GM19395 (cell line): ENCODE results near the gene ARL6IP5.
A peak's percentile ranks its signal among the peaks of the same experiment; 100 is the strongest.

Experiments used
- ATAC-seq: cut with Tn5 transposase; IDR thresholded peaks from one replicate; pipeline ENCODE4 v1.9.1; 2021; ENCODE audit warnings: mild to moderate bottlenecking, moderate library complexity; ENCODE audit not compliant: unreplicated experiment

The ARL6IP5 gene, protein sequence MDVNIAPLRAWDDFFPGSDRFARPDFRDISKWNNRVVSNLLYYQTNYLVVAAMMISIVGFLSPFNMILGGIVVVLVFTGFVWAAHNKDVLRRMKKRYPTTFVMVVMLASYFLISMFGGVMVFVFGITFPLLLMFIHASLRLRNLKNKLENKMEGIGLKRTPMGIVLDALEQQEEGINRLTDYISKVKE

DNA sequence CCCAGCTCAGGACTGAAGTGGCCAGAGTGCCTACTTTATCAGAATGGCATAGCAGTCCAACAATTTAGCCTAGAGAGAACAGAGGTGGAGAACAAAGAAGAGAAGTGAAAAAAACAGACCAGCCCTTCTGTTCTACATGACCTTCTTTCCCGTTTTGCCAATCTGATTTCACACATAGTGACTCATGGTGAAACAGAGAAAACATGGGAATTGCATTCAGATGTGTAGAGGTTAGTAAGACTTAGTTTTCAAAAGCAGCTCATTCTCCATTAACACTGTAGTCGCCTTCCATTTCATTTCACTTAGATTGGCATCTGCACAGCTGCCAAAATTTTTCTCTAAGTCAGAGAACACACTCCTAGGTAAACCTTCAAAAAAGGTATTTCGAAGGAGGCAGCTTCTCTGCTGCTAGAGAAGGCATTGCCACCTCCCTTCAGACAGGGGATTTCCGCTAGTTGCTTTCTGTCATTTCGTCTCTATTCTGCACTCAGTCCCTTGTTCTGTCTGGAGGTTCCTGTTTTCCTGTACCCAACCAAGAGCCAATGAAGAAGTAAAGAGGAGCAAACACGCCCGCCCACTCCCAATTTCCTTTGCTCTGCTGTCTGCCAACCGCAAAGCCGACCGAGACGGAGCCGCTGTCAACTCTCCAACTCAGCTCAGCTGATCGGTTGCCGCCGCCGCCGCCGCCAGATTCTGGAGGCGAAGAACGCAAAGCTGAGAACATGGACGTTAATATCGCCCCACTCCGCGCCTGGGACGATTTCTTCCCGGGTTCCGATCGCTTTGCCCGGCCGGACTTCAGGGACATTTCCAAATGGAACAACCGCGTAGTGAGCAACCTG lies at the start of gene ARL6IP5:
TSS of gene ARL6IP5 (plus strand) at position 612 of the 842 bp plus-strand sequence. CDS start at position 723, 111 bp downstream.
- ATAC-seq, result peak; percentile 59

DNA sequence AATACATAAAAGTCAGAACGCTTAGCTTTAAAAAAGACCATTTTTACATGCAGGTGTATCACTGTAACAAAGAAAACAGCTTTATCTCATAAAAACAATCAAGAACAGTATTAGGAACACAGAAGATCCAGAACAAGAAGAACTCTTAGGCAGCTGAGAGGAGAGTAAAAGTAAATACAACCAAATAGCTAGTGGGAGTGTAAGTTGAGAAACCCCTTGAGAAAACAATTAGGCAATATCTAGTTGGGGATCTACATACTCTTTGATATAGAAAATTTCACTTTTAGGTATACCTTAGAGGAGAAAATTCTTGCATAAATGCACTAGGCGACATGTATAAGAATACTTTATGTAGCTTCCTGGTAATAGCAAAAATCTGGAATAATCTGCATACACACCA lies 40.1 kb upstream of the ARL6IP5 start:
- no peak for ATAC-seq

DNA sequence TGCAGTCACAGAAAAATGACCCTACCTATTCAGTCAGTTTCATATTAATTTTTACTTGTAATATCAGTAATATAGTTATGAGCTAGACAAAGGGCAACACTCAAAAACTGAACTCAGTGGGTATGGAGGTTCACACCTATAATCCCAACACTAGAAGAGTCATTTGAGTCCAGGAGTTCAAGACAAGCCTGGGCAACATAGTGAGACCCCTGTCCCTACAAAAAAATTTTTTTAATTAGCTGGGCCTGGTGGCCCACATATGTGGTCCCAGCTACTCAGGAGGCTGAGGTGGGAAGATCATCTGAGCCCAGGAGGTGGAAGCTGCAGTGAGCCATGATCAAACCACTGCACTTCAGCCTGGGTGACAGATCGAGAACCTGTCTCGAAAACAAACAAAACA lies 35.7 kb upstream of the ARL6IP5 start:
- ATAC-seq, result no peak

DNA sequence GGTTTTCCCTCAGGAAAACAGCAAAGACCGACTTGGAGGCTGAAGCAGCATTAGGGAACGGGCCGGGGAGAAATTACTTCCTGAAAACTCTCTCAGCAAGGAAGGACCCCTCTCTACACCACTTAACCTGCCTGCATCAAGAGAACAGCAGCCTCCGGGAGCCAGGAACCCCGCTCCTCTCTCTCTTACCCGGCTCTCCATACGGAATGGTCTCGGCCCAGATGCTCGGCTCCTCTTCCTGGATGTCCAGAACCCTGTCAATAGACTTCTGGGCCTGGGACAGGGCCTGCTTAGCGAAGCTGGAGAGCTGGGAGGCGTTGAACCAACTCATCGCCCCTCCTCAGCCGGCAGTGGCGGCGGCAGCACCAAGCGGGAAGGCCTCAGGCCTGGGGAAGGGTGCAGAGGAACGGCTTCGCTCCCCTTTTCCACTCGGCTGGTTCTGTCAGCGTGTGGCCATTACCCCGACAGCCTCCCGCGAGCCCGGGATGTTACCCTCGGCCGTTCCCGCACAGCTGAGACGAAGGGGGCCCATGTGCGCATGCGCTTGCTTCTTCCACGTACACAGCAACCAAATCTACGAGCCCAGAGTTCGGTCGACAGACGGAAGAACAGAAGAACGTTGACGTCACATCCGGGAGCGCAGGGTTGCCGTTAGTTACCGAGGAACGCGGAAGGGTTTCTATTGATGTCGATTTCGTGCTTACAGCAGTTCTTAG lies 32.8 kb upstream of the ARL6IP5 start, which contains the start of gene TMF1:
TSS of gene TMF1 (minus strand) at position 578 of the 716 bp plus-strand sequence. CDS start at position 331, 247 bp downstream.
- peak; percentile 98 for ATAC-seq

DNA sequence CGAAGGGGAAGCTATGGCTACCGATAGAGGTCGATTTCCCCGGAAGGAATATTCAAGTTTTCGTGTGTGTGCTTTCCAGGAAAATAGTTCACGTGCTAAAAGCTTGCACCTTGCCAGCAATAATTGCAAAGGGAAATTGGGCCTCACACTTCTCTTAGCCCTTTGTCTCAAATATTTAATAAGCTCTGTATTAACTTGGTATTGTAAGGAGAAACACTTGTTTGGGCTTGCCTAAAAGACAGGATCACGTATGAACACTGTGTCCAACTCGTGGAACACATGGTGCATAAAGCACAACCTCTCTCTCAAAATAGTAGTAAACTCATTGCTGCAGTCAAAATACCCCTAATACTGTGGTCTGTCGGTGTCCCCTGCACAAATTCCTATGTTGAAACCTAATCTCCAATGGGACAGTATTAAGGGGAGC lies 32.3 kb upstream of the ARL6IP5 start:
- ATAC-seq, result peak; percentile 0

DNA sequence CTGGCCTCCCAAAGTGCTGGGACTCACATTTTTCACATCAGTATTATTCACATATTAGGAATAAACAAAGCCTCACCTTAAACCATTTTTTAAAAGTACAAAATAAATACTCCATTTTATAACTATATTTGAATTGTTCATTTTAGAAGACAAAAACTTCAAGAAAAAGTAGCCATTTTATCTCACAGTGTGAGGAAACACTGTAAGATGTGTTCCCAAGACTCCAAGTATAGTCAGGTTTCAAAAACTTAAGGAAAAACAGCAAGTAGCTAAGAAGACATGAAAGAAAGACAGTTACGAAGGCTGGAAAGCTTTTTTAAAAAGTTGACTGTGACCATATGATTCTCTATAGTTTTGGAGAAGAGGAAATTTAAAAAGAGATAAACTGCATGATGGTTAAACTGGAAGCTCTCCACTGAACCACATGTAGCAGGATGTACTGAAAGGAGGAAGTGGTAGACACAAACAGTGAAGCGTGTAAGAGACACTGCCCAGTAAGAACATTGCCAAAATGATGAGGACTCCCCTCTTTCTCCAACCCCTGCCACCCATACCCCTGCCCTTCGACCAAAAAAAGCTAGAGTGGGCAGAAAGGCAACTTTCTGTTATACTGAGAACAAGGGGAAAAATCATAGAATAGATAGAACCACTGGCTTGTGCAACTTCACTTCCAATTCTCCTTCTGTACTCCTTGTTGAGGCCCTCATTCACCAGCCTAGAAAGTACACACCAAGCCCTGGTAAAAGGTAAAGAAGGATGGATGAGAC lies 26.4 kb upstream of the ARL6IP5 start:
- ATAC-seq, result peak; percentile 99

DNA sequence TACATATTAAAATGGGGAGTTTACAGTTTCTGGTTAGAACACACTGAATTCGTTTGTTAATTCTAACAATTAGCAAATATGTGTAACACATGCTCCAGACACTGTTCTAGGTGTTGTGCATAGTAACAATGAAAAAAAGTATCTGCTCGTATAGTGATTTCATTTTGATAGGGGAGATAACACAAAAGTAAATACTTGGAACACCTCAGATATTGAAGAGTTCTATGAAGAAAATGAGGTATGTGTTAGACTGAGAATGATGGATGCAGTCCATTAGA lies 25.9 kb upstream of the ARL6IP5 start:
- ATAC-seq, result no peak

DNA sequence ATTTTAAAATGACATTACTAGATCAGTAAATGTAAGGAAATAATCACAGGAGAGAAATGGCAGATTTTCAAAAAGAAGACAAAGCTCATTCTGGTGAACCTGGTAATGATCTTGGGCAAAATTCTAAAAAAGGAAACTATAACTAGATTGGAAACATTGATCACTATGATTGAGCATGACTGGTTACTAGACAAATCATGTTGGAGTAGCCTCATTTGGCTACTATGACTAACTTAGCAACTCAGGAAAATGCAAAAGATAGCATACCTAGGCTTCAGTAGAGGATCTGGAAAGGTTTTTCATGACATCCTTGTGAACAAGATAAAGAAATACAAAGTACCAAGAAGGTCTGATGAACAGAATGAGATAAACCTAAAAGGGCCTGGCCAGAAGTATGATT lies 25.0 kb upstream of the ARL6IP5 start:
- ATAC-seq, result no peak

DNA sequence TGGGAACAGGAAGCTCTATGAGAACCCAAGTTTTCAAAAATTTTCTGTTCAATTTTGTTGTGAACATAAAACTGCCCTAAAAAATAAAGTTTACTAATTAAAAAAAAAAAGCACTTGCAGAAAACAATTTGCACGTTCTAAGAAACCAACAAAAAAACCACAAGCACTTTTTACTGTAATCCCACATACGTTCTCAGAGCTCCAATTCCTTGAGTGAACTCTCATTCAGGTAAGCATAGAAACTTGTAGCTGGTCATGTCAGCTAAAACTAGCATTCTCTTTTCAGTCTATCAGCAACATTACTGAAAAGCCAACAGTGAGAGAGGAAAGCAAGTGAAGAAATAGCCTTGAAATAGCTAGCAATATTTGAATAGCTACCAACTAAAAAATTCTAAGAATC lies 21.1 kb upstream of the ARL6IP5 start:
- ATAC-seq, result no peak

DNA sequence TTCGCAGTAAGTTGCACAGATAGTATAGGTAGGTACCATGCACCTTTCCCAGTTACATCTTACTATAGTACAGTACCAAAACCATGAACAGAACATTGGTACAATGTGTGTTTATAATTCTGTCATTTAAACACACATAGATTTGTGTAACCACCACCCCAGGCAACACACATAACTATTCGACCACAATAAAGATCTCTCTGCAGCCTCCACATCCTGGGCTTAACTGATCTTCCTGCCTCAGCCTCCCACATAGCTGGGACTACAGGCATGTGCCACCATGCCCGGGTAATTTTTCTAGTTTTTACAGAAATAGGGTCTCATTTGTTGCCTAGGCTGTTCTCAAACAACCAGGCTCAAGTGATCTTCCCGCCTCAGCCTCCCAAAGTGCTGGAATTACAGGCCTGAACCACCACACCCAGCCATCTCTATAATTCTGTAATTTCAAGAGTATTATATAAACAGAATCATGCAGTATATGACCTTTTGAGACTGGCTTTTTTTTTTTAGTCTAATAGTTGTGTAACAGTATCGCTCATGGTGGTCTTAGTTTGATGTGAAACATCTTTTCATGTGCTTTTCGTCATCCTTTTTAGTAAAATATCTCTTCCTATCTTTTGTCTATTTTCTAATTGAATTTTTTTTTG lies 19.3 kb upstream of the ARL6IP5 start:
- ATAC-seq, result no peak

DNA sequence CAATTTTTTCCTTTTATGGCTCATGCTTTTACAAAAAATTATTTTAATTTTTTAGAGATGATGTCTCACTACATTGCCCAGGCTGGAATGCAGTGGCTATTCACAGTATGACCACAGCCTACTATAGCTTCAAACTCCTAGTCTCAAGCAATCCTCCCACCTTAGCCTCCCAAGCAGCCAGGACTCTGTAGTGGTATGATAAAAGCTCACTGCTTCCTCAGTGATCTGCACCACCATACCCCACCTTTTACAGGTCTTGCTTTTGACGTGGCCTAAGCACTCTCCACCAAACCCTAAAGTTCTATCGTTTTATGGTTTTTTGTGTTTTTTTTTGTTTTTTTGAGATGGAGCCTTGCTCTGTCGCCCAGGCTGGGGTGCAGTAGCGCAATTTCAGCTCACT lies 18.6 kb upstream of the ARL6IP5 start:
- ATAC-seq, result no peak

DNA sequence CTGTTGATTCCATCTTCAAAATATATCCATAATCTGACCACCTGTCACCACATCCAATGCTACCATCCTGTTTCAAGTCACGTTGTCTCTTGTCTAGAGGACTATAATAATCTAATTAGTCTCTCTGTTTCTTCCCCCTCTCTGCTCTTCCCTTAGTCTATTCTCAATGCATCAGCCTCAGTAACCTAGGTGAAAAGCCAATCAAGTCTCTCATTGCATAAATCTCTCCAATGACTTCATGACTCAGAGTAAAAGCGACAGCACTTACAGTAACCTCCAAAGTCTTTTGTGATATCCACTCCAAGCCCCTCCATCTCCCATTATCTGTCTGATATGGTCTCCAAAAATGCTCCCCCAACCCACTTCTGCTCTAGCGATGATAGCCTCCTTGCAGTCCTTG lies 11.8 kb upstream of the ARL6IP5 start:
- no peak for ATAC-seq

DNA sequence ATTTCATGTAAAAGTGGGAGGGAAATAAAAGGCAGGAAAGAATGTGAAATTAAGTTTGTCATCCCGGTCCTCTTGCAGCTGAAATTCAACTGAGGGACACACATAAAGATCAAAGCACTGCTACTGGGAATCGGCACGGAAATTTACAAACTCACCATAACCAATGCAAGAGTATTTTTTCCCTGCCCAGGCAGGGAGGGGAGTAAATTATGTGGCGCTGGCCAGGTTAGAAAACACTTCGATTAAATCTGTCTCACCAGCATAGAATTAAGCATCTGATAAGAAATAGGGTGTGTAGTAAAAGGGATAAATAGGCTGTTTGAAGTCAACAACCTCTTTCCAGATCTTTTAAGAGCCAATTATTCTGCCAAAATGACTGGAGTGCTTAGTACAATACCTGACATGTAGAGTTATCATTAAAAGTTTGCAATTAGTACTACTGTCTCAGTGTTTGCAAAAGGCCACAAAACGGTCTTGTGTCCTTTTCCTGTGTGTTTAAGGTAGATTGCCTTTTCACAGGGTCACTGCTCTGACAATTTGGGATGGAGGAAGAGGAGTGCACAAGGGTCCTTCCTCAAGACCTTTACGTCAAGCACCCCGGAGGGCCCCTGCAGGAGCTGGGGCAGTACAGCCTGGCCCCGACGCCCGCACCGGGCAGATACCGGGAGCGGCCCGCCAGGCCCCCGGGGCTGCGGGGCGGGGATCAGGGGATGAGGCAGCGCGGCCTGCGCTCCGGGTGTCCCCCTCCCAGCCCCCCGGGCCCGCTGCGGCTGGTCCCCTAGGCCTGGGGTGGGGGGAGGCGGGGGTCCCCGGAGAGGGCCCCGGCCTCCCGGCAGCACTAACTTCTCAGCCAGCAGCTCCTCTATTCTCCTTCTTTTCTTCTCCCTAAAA lies 5.2 kb upstream of the ARL6IP5 start:
- ATAC-seq, result peak; percentile 16

DNA sequence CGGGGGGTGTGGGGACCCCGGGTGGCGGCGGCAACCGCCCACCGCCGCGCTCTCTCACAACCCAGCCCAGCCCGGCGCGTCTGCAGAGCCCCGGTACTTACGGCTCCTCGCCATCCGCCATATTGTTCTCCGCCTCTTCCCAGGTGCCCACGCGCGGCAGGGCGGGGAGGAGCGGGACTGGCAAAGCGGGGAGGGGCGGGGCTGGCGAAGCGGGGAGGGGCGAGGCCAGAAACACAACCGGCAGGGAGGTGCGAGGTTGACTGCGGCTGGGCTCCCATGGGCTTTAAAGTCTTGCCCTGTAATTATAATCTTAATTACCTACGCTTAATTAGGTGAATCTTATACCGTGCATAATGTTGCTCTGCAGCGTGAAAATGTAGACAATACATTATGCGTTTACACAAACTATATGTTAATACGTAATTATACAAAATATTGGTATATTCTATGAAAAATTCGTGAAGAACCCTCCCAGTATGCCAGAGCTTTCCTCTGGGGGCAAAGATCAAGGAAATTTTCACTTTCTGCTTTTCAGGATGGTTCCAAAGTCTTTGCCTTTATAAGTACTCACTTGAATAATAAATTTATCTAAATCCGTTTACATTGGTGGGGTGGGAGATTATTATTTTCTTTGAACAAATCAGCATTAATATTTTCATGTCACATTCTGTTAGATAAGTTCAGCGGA lies 4.4 kb upstream of the ARL6IP5 start, which contains the start of gene UBA3:
TSS of gene UBA3 (minus strand) at position 133 of the 688 bp plus-strand sequence. CDS start at position 121, 12 bp downstream.
- ATAC-seq, result peak; percentile 54

DNA sequence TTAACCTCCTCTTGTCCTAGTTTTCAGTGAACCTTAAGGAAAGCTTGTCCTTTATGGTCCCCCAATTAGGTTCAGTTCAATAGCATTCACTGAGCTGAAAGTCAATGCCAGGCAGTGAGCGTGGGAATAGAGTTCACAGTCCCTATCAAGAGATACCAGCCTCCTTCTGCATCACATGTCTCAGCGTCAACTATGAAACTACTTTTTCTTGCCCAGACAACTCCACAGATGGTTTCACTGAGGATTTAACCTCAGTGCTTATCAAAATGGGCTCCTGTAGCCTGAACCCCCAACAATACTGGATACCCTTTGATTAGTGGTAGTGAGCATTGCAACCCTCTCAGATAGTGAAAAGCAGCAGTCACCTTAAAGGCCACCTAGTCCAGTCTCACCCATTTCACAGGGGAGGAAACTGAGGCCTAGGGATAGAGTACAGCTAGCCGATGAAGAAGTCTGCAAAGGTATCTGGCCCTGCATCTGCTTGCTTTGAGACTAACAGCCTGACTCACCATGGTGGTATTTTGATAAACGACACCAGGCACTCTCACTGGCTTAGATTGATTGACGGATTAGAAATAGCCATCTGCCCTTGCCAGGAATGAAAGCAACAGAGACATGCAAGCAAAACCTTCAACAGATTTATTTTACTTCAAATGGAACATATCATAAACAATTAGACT lies 3.0 kb upstream of the ARL6IP5 start:
- ATAC-seq, result no peak

DNA sequence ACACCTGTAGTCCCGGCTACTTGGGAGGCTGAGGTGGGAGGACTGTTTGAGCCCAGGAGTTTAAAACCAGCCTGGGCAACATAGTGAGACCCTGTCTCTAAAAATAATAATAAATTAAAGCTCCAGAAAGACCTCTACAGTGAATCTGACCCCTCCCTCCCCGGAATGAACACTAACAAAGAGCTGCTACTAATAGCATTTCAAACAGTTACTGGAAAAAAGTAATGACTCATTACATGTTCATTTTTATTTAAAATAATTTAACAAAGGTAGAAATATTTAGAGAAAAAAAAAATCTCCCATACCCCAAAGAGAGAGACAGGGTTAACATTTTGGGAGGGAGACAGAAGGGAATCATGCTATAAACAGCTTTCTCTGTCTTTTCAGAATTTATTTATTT lies 2.4 kb upstream of the ARL6IP5 start:
- no peak for ATAC-seq

DNA sequence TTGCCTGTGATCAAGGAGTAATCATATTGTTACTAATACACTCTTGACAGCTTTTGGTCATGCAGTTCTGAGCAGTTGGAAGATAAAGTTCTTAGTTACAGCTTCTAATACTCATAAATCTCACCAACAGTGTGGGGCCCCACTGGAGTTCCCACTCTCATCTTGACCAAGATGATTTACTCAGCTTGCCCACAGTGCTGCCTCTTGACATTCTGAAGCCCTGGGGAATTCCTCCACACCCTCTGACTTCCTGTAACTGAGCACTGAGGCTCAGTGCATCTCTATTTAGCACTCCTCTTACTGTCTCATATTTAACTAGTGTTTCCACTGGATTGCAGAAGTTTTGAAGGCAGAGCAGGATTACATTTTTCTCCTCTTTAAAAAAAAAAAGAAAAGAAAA lies 1.9 kb upstream of the ARL6IP5 start:
- peak; percentile 59 for ATAC-seq

DNA sequence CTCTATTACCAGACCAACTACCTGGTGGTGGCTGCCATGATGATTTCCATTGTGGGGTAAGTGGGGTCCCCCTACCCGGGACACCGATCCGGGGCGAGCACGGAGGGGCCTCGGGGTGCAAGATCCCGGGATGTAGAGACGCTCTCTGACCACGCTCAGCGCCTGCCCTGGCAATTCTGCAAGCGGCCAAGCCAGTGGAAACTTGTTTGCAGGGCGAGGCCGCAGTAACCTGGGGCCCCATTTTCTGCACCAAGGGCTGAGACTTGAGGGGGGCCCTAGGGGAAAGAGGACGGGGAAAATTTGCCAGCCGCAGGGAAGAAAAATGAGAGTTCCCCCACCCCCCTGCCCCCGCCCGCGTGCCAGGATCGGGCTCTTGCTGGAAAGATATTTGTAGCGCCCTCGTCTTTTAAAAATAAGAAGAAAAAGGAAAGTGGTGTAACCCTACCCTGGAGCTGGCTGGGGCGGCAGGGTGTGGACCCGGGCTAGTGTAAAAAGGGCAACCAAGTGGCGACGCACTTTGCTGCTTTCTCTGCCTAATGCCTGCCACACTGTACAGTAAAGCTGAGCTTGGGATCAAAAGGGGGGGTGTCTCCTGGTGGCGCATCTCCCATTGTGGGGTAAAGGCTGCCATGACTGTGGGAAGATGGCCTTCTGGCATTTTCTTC lies 563 bp downstream of the ARL6IP5 start:
- peak; percentile 1 for ATAC-seq
